ENCODE results near the gene KCNAB3.

KCNAB3 gene

DNA sequence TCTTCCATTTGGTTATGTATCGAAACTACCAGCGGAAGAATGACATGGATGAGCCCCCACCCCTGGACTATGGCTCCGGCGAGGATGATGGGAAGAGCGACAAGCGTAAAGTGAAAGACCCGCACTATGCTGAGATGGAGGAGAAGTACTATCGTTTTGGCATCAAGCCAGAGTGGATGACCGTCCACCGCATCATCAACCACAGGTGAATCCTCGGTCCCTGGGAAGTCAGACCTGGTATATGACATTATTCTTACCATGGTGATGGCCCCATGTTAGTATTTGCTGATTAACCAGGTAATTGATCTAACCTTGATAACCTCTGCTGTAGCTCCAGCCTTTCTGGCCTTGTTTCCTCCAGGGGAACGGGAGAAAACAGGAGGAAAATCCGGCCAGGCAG is 32.6 kb downstream of the KCNAB3 start:
- no peak for DNase-seq

GRCh38 chr17:7894866-7895265 is 34.8 kb downstream of the KCNAB3 start:
- DNase-seq: no peak

- DNase-seq: no peak
Observed at GRCh38 chr17:7894226-7894625, 35.4 kb downstream of the KCNAB3 start.

DNA sequence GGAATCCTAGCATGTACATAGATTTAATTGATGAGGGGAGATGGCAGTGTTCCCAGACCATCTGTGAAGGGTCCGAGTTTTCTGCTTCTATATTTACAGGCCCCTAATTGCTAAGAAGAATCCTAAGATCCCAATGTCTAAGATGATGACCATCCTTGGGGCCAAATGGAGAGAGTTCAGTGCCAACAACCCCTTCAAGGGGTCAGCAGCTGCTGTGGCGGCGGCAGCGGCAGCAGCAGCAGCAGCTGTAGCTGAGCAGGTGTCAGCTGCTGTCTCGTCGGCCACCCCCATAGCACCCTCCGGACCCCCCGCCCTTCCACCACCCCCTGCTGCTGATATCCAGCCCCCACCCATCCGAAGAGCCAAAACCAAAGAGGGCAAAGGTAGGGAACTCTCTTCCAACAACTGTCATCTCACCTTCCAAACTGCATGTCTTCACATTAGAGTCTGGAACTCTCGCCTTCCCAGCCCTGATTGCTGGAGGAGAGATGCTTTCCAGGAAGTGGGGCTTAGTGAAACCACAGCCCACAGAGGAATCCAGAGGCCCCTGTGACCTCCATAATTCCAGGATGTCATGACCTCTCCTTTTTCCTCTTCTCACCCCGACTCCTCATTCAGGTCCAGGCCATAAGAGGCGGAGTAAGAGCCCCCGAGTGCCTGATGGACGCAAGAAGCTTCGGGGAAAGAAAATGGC is 36.3 kb downstream of the KCNAB3 start:
- no peak for DNase-seq

- DNase-seq: peak; percentile 80 to 82
Observed at GRCh38 chr17:7889166-7889955, 40.3 kb downstream of the KCNAB3 start.

GRCh38 chr17:7888184-7888920 is 41.3 kb downstream of the KCNAB3 start, which contains the start of gene CHD3:
TSS of gene CHD3 (plus strand) at chr17:7888789. CDS start at chr17:7889001, 212 bp downstream.
- no peak for DNase-seq

- peak; percentile 78 to 94 for DNase-seq
Observed at GRCh38 chr17:7887482-7888183, 42.0 kb downstream of the KCNAB3 start.

DNA sequence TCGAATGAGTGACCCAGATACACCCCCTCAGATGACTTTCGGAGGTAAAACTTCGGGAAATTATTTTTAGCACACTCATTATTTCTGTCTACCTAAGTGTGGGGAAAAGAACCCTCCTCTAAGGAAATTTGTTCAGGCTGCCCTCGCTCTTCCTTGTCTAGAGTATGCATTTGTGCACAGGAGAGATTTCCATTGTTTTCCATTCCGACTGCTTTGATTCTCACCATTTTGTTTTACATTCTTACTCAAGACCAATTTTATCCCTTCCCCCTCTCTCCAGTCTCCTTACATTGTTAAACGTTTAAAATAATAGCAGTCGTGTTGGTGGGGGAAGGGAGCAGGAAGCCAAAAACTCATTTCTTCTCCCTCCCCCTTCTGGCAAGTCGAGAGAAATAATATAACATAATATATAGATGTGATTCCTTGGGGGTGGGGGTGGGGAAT is 42.6 kb downstream of the KCNAB3 start:
- DNase-seq: no peak

DNA sequence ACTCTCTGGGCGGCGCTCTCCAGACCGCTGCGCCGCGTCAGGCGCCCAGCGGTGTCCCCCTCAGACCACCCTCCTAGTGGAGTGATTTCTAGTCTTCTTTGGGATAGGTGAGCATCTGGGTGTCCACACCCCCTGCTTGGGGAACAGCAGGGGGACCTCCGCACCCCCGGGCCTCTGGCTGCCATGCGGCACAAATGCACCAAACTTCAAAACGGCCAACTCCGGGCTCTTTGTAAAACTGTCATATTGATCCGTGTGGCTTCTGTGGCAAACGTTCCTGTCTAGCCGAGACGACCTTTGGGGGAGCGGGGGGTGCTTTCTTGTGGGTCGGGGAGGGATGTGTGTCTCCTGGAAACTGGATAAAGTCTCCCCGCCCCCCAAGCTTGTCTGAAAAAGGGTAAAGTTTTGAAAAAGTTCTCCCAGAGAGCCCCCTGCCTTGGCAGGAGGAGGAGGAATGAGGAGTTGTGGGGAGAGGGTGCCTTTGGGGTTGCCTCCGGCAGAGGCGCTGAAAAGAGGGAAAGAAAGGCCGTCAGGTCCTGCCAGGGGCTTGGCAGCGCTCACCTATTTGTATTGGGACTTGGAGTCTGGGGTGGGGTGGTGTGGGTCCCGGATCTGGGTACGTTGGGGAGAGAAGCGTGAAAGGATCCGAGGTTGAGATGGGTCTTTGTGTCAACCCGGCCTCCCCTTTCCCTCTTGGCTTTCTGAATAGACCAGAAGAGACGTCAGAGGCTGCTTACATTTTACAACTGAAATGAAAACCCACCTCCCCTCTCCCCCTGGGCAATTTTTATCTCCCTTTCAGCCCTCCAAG is 43.2 kb downstream of the KCNAB3 start:
- peak in 1 of 2 experiments; percentile 62 for DNase-seq

DNA sequence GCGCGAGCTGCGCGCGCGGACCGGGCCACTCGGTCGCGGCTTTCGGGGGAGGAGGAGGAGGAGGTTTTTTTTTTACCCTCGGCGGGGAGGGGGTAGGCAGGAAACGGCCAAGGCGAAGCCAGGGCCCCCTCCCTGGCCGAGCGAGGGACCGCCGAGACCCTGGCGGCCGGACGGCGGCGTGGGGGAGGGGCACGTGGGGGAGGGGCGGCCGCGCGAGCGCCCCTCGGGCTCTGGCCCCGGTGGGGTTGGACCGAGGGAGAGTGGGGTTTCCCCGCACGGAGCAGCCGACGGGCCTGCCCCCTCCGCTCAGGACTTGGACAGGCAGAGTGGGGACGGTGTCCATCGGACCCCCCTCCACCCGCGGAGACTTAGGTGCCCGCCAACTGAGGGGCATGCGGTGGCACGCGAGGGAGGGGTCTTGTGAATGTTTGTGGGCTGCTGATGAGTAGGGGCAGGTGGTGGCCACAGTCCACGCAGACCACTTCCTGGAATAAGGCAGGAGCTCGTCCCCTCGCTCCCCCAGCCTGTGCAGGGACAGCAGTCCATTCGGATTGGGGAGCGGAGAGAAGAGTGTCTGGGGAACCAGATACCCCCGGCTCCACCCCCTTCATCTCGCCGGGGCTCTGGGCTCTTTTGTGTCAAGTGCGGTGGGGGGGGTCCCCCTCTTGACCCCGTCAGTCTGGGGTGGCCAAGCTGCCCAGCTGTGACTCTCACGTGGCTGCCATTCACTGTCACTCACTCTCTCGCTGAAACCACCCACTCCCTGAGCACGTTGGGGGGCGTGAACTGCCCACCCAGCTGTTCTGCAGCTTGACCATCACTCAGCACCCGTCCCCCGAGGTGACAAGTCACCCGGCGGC is 44.1 kb downstream of the KCNAB3 start:
- DNase-seq: peak in 1 of 2 experiments; percentile 62

DNA sequence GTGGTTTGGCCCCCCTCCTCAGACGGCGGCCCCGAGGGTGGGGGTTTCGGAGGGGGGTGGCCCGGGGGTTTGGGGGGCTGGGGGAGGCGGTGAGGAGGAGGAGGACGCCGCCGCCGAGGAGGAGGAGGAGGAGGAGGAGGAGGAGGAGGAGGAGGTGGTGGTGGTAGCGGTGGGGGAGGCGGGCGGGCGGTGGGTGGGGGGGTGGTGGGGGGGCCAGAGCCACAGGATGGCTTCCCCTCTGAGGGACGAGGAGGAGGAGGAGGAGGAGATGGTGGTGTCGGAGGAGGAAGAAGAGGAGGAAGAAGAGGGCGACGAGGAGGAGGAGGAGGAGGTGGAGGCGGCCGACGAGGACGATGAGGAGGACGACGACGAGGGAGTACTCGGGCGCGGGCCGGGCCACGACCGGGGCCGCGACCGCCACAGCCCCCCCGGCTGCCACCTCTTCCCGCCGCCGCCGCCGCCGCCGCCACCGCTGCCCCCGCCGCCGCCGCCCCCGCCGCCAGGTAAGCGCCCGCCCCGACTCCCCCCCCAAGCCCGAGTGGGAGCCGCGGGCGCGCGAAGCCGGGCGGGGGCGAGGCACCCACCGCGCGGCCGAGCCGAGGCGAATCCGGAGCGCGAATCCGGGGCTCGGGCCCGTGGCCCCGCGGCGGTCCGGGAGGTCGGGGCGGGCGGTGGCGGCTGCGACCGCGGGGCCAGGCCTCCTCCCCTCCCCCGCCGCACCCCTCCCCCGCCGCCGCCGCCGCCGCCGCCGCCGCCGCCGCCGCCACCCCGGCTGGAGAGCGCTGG is 44.9 kb downstream of the KCNAB3 start:
- no peak for DNase-seq

DNA sequence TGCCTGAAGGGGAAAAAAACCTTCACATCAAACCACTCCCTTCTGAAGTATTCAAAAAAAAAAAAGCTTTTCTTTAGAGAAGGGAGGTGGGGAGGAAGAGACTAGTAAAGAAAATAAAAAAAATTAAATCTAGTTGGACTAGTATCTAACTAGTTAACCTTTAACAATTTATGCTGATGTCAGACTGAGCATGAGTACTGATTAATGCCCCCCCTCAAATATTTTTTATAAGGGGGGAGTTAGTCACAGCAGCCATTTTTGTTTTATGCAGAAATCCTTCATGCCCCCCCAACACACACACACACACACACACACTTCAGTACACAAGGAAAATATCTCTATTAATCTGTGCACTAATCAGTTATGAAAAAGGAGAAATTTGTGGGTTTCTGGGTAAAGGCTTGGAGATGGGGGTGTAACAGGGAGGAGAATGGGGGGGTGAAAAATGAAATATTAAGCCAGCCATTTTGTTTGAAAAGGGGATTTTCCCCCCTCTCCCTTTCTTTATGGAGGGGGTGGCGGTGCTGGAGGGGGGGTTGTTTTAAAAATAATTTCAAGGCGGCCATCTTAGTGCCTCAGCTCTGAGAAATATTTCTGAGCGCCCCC is 45.8 kb downstream of the KCNAB3 start:
- DNase-seq: peak in 1 of 2 experiments; percentile 15

GRCh38 chr17:7882629-7883028 is 47.0 kb downstream of the KCNAB3 start:
- no peak for DNase-seq

- DNase-seq: no peak
Observed at GRCh38 chr17:7882068-7882467, 47.6 kb downstream of the KCNAB3 start.

DNA sequence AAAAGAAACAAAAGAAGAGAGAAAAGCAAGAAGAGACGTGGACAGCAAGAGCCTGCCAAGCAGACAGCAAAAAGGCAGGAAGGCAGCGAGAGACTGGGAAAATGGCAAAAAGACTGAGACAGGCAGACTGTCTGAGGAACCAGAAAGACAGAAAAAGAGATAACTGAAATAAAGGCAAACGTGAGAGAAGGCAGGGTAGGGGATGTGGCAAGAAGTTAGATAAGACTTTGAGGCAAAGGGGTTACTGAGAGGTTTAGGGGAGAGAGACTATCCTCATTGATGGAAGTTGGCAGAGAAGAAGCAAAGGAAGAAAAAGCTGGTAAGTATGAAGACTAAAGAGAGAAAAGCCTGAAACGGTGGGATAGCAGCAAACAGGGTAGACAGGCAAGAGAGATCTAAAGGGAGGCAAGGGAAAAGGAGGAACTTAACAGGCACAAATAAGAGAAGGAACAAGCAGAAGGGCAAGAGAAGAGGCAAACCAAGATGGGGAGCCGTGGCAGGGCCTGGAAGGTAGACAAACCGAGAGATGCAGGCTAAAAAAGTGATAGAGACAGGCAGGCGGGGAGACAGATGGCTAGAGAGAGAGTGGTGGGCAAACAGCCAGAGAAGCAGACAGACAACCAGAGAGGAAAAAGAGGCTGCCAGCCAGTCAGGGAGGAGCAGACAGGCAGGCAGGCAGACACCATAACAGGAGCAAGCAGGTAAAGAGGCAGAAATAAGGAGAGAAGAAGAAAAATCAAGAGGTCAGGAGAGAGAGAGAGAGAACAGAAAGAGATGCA is 48.2 kb downstream of the KCNAB3 start:
- no peak for DNase-seq

DNA sequence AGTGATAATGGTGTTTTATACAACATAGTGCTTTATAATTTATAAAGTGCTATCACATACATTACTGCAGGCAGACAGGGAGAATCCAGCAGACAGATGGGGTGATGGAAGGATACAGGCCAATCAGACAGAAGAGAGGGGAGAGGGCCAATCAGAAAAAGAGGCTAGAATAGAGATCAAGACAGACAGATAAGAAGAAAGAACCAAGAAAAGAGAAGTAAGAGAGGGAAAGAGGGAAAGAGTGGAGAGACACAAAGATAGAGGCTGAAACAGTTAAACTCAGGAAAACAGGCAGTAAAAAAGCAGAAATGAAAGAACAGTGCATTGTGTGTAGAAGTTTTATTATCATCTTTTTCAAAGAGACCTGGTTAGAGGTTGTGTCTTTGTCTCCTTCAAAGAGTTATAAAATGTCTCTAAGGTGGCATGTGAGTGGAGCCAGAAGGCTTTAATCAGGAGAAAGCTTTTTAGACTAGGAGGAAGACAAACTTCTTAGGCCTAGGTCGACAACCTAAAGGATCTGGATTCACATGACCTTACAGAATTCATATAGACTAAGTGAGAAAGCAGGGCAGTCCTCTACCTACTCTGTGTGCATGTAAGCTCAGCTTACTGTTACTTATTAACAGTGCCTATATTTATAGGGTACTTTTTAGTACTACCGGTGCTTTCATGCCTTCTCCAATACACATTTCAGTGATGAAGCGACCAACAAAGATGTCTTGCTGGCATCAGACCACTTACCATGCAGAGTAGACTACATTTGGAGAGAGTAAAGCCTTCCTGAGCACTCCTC is 49.4 kb downstream of the KCNAB3 start:
- DNase-seq: no peak

DNA sequence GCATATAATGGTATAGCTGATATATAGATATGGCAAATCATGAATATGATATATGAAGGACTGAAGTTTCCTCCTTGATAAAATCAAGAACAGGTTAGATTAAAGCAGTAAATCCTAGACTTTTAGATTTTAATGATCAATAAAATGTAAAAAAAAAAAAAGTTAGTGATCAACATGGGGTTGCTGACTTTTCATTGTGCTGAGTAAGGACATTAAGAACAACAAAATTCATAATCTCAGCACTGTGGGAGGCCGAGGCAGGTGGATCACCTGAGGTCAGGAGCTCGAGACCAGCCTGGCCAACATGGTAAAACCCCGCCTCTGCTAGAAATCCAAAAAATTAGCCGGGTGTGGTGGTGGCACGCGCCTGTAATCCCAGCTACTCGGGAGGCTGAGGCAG is 51.4 kb downstream of the KCNAB3 start:
- DNase-seq: no peak

DNA sequence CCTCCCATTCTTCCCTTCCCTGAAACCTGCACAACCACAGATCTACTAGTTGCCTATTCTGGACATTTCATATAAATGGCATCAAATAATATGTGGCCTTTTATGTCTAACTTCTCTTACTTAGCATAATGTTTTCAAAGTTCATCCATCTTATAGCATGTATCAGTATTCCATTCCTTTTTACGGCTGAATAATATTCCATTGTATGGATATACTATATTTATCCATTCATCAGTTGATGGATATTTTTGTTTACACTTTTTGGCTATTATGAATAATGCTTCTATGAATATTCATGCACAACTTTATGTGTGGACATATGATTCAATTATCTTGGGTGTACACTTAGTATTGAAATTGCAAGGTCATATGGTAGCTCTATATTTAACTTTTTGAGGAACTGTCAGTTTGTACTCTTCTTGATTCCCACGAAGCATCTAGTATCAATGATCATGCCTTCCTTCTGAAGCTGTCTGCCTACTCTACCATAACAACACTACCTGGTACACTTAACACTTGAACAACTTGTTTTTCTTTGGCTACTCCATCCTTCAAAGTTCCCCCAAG is 53.8 kb downstream of the KCNAB3 start:
- no peak for DNase-seq
